Erythroblast (primary cell): ENCODE data around the gene FNDC8.
"Not testable (repeated sequence)": the region's sequence is repeated elsewhere in the genome, so short reads cannot be mapped to it uniquely, and the experiment has no call there.

ENCODE experiments used
- DNase-seq, 2 experiments: peaks; one replicate each; lab custom pipeline; 2025; lab: John Stamatoyannopoulos, UW
- GATA1 ChIP-seq: IDR thresholded peaks from 2 replicates; pipeline ENCODE4 v1.6.1; 2011; ENCODE audit warnings: low read depth, mild to moderate bottlenecking, control low read depth, low read length, moderate library complexity
- POLR2A ChIP-seq: IDR thresholded peaks from 2 replicates; pipeline ENCODE4 v1.6.1; 2011; ENCODE audit warnings: mild to moderate bottlenecking, low read length

Gene FNDC8

GRCh38 chr17:35087731-35088355 is 33.6 kb upstream of the FNDC8 start:
- TF ChIP-seq POLR2A (no peak), GATA1 (no peak)
- no peak for DNase-seq

DNA sequence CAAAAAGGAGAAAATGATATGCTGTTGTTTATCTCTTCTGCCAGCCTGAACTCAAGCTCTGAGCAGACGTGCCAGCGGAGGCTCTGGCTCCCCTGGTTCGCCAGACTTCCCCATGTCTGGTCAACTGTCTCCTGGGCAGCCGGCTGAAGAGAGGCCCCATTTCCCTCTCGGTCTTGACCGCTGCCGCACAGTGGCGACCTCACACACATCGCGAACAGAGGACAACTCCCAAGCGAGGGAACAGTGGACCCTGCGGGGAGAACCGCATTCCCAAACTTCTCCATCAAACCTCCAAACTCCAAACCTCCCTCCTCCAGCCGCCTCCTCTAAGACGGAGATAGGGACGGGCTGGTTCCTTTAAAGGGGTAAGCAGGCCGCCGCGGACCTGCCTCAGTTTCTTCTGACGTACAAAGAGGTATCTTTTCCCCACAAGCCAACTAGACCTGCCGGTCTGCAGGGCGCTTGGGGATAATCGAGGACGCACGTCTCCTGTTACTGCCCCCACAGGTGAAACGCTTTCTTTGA is 33.0 kb upstream of the FNDC8 start:
- peak; percentile 75 to 79 for DNase-seq

DNA sequence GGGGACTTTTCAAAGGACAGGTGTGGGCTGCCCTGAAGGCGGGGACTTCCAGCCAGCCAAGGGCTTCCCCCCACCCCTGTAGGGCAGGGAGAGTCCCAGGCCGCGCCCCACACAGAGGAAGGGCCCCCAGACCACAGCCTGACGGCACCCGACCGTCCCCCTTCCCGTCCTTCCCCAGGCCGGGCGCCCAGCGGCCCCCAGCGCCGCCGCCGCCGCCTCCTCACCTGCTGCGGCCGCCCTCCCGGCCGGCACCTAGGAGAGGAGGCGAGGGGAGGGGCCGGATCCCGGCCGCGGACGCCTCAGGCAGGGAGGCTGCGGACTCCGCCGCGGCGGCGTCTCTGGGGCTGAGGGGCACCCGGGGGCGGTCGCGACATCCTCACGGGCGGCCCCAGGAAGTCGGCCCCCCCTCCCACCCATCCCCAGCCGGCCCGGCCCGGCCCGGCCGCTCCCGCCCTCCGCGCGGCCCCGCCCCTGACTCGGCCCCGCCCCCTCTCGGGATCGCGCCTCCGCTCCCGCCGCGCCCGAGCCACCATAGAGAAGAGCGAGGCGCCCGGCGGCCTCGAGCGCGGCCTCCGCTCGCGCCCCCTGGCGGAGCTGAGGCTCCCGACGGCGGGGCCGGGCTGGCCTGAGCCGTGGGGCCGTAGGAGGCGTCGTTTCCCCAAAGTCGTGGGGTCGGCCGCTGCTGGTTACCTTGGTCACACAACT is 32.4 kb upstream of the FNDC8 start:
- TF ChIP-seq POLR2A (peak; percentile 58), GATA1 (no peak)
- peak; percentile 90 to 96 for DNase-seq

More for the DNA sequence above, 33.0 kb upstream of the FNDC8 start:
- no peak for TF ChIP-seq GATA1
- TF ChIP-seq POLR2A = peak; percentile 50

DNA sequence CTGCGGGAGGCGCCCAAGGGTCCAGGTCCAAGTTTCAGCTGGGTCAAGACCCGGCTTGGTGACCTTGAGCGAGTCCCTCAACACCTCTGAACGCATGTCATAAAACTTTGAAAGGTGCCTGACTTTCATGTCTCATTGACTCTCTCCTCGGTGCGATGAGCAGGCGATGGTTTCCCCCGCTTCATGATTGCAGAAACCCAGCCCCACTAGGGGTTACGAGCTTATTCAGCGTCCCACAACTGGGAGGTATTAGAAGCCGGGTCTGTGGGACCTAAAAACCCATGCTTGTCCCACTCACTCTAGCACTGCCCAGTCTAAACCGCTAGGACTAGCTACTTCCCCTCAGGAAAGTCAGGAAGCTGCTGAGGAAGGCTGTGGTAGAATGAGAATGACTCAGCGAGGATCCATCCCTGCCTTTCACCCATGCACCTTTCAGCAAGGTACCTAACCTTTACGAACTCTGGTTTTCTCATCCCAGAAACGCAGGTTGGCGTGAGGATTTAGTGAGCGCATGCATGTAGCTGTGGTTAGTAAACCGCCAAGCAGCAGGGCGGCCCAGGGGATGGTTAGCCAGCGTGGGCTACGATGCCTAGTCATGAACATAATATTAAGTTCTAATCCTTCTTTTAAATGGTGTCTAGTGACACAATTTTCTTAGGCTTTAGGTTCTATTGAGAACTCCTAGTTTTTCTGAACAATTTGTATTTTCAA is 31.7 kb upstream of the FNDC8 start:
- TF ChIP-seq POLR2A = no peak
- peak in 1 of 2 experiments; percentile 55 for DNase-seq

DNA sequence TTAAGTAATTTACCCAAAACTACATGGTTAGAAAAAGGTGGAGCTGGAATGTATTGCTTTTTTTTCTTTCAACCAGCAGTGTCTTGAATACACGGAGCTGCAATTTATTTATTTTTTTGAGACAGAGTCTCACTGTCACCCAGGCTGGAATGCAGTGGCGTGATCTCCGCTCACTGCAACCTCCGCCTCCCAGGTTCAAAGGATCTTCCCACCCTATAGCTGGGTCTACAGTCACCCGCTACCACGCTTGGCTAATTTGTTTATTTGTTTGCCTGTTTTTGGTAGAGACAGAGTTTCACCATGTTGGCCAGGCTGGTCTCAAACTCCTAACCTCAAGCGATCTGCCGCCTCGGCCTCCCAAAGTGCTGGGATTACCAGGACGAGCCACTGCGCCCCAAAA is 30.7 kb upstream of the FNDC8 start:
- not testable (repeated sequence) for DNase-seq

DNA sequence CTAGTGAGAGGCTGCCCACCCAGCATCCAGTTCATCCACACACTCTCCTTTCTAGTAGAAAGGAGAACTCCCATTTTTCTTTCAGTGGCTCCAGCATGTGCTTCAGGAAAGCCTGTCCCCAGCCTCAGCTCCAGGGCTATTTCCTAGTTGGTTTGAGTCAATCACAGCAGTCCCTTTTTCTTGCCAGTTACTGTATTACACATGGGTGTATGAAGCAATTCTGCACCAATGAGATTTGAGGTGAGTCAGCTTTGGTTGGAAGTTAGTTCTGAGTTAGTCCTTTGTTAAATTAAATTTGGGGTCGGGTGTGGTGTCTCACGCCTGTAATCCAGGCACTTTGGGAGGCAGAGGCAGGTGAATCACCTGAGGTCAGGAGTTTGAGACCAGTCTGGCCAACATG is 26.5 kb upstream of the FNDC8 start:
- TF ChIP-seq POLR2A (no peak), GATA1 (no peak)
- peak in 1 of 2 experiments; percentile 12 for DNase-seq

DNA sequence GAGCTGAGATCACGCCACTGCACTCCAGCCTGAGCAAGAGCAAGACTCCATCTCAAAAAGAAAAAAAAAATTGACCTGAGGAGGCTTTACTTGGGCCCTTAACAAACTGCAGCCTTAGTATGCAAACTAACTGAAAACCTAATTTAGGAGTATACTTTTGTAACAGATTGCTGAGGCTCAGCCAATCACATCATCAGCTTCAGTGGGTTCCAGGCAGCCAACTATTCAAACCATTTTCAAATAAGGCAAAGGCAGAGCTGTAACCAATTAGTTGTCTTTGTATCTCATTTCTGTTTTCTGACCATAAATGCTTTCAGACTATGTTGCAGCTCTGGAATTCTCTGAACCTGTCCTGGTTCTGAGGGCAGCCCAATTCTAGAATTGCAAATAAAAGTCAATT is 25.7 kb upstream of the FNDC8 start:
- TF ChIP-seq POLR2A (no peak), GATA1 (no peak)
- DNase-seq = no peak

- TF ChIP-seq GATA1 (no peak), POLR2A (no peak)
Observed at GRCh38 chr17:35097776-35098175, 23.6 kb upstream of the FNDC8 start.

GRCh38 chr17:35099908-35100307 is 21.5 kb upstream of the FNDC8 start:
- TF ChIP-seq POLR2A (no peak), GATA1 (no peak)
- no peak for DNase-seq

More at GRCh38 chr17:35097776-35098175, 23.6 kb upstream of the FNDC8 start:
- no peak for DNase-seq

DNA sequence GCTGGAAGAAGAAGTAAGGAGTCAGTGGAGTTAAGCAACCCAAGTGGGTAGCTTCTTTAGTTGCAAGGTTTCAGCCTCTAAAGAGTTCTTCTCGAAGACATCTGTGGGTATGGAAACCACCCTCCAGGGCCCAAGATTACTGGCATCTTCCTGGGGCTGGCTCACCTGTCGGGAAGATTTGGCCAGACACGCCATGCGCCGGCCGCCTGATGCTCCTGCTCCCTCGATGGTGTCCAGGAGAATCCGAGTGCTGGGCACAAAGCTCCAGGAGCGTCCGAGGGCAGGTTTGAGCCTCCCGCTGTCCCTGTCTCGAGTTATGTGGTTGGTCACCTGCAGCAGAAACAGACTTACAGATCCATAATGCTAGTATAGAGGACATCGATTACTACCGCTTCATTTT is 20.4 kb upstream of the FNDC8 start:
- TF ChIP-seq POLR2A (no peak), GATA1 (no peak)
- no peak for DNase-seq

DNA sequence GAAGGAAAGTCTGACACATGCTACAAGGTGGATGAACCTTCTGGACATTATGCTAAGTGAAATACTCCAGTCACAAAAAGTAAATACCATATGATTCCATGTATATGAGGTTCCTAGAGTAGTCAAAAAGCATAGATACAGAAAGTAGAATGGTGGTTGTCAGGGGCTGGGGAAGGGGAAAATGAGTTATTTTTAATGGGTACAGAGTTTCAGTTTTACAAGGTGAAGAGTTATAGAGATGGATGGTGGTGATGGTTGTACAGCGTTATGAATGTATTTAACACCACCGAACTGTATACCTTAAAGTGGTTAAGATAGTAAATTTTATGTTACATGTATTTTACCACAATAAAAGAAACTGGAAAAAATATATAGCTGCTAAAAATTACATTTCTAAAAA is 19.7 kb upstream of the FNDC8 start:
- TF ChIP-seq POLR2A (no peak), GATA1 (no peak)
- no peak for DNase-seq

GRCh38 chr17:35103271-35103670 is 18.1 kb upstream of the FNDC8 start:
- DNase-seq = no peak
- no peak for TF ChIP-seq GATA1
- no peak for TF ChIP-seq POLR2A

- DNase-seq = no peak
Observed at GRCh38 chr17:35104844-35105450, 16.5 kb upstream of the FNDC8 start.

DNA sequence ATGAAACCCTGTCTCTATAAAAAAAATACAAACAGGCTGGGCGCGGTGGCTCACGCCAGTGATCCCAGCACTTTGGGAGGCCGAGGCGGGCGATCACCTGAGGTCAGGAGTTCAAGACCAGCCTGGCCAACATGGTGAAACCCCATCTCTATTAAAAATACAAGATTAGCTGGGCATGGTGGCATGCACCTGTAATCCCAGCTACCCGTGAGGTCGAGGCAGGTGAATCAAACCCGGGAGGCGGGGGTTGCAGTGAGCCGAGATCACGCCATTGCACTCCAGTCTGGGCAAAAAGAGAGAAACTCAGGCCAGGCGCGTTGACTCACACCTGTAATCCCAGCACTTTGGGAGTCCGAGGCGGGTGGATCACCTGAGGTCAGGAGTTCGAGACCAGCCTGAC is 10.6 kb upstream of the FNDC8 start:
- not testable (repeated sequence) for DNase-seq

More at GRCh38 chr17:35104844-35105450, 16.5 kb upstream of the FNDC8 start:
- TF ChIP-seq GATA1 (no peak), POLR2A (no peak)
